Activated CD8-positive, alpha-beta memory T cell treated with anti-CD3 and anti-CD28 coated beads, Interleukin-2, amount 50 U/mL, for 48 hours (primary cell): ENCODE measurements around the gene PPP1R13L.
"Not testable (repeated sequence)": the region's sequence is repeated elsewhere in the genome, so short reads cannot be mapped to it uniquely, and the experiment has no call there.

Experiments
- DNase-seq: peaks from one replicate; pipeline ENCODE4 v3.0.0-alpha.2; 2020

PPP1R13L gene

GRCh38 chr19:45429896-45430295, 25.0 kb upstream of the PPP1R13L start:
- not testable (repeated sequence) for DNase-seq

GRCh38 chr19:45428384-45429231, 23.7 kb upstream of the PPP1R13L start:
- no peak for DNase-seq

DNA sequence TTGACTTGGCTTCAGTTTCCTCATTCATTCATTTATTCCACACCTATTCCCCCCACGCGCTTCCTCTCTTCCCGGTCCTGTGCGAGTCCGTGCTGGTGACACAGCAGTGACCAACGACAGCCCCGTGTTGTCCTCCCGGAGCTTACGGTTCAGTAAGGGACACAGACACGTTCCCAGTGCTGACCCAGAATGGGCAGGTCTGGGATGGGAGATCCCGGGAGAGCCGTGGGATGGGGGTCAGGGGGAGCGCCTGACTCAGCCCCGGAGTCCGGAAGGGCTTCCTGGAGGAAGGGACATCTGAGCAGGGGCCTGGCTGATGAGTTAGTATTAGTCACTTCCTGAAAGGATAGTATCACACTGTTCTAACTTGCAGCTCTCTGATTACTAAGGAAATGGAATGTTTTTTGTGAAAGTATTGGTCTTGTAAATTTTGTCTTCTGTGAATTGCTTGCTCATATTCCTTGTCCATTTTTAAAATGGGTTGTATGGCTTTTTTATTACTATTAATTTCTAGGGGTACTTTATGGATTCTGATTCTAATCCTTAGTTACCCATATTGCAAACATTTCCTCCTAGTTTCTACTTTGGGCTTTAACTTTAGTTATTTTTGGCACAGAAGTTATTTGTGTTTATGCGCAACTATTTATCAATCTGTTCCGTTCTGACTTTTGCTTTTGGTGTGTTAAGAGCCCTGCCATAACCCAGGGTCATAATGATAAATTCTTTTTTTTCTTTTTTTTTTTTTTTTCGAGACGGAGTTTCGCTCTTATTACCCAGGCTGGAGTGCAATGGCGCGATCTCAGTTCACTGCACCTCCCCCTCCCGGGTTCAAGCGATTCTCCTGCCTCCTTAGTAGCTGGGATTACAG, 19.6 kb upstream of the PPP1R13L start:
- peak; percentile 80 for DNase-seq

DNA sequence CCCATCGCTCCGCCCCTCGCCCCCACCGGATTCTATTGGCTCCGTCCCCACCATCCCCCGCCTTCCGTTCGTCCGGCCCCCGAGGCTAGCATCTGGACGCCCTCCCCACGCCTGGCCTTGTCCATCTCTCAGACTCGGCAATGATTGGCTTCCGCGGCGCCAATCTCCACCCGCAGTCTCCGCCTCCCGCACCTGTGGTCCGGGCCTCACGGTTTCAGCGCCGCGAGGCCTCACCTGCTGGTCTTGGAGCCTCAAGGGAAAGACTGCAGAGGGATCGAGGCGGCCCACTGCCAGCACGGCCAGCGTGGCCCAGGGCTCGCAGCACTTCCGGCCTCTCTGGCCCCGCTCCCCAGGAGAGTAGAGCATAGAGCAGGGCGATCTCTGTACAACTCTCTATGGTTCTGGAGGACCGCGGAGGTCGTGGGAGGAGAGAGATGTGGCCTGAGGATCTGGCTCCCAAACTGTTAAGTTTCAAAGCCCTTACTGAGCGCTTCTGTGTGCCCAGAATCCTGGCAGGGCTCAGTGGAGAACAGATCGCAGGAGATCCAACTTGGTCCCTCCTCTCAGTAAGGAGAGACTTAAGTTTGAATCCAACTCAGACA, 18.8 kb upstream of the PPP1R13L start, which contains the start of gene ERCC1:
ERCC1 (minus strand) TSS at position 329 of the 602 bp plus-strand sequence. CDS start 543 bp downstream, outside the sequence.
- peak; percentile 93 for DNase-seq

DNA sequence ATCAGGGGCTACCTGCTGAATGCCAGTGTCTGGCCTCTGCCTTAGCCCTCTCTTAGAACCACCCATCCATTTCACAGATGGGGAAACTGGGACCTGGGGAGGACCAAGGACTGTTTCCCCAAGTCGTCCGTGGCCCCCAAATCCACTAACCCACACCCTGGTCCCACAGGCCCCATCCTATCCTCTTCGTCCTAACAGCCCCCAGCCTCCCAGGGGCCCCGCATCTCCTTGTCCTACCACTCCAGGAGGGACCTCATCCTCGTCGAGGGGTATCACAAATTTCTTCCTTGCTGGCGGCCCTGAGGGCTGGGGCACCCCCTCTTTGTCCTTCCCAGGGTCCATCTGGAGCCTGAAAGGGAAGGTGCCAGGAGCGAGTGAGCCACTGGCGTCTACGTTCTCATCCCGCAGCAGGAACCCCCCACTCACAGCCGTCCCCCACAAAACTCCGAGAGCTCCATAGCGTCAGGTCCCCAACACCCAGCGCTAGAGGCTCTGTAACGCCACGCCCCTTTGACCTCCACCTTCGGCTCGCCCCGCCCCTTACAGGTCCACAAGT, 18.2 kb upstream of the PPP1R13L start:
- no peak for DNase-seq

- DNase-seq = no peak
Measured at GRCh38 chr19:45421947-45422498, 17.2 kb upstream of the PPP1R13L start.

DNA sequence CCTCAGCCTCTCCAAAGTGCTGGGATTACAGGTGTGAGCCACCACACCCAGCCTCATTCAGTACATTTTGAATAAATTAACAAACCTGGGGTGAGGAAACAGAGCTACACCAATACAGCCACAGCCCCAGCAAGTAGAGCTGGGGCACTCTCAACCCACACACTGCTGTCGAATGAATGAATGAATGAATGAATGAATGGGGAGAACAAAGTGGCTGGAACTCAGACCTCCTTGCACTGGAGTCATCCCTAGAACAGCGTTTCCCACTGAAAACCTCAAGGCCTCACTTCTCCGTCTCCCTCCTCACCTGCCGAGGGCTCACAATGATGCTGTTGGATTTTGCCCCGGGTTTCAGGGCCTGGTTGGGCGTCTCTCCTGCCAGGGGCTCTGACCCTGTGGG, 16.0 kb upstream of the PPP1R13L start:
- DNase-seq = no peak

GRCh38 chr19:45420356-45420755, 15.5 kb upstream of the PPP1R13L start:
- no peak for DNase-seq

- DNase-seq = no peak
Measured at GRCh38 chr19:45419895-45420294, 15.0 kb upstream of the PPP1R13L start.

DNA sequence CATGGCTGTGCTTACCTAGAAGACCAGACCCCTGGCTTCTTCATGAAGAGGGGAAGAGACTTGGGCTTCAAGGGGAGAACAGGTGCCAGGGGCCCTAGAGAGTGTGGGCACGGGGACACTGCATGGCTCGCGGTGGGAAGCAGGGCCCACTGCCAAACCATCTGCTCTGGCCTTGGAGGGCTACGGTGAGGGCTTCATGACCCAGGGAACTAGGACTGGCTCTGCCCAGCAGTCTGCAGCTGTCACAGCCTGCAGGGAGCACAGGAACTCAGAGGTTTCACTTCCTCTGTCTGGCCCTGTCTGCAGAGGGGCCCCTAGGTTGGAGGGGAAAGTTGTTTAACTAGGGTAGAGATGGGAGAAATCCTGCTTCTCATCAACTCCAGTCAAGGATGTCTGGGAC, 14.5 kb upstream of the PPP1R13L start:
- no peak for DNase-seq

DNA sequence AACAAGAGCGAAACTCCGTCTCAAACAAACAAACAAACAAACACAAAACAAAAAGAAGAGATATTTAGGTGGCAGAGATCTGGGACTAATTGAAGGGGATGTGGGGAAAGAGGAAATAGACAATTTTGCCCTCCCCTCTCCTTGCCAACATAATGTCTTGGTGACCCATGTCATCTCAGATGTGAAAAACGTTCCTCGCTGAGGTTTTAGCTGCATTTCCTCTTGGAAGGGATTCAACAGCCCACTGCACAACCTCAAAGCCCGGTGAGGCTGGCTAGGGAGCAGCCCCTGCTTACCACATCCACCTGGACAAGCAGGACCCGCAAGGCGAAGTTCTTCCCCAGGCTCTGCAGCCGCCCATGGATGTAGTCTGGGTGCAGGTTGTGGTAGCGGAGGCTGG, 13.9 kb upstream of the PPP1R13L start:
- no peak for DNase-seq

DNA sequence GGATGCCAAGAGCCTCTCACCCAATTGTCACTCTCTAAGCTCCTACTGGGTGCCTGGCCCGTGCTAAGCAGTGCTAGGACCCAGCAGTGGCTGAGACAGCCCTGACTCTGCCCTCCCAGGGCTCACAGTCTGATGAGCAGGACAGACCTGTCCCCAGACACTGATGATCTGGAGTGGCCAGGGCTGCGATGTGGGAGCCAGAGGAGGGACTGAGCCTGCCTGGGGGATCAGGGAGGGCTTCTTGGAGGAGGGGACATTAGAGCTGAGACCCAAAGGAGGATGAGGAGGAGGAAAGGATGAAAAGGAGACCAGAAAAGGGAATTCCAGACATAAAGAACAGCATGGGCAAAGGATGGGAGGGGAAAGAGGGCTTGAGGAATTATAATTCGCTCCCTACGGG, 12.3 kb upstream of the PPP1R13L start:
- no peak for DNase-seq

- no peak for DNase-seq
Measured at GRCh38 chr19:45414468-45414867, 9.6 kb upstream of the PPP1R13L start.

DNA sequence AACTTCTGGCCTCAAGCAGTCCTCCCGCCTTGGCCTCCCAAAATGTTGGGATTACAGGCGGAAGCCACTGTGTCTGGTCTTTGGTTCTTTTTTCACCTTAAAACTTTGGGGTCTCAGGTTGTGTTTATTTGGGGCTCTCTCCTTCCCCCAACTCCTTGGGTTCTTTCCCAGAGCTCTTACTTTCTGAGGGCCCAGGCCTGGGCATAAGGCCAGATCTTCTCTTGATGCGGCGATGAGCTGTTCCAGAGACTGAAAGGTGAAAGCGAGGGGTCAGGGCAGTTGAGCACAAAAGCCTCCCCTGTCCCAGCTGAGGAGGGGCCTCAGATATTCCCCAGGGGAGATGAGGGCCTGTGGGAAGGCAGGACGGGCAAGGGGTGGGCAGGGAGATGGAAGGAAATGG, 8.6 kb upstream of the PPP1R13L start:
- DNase-seq = no peak

DNA sequence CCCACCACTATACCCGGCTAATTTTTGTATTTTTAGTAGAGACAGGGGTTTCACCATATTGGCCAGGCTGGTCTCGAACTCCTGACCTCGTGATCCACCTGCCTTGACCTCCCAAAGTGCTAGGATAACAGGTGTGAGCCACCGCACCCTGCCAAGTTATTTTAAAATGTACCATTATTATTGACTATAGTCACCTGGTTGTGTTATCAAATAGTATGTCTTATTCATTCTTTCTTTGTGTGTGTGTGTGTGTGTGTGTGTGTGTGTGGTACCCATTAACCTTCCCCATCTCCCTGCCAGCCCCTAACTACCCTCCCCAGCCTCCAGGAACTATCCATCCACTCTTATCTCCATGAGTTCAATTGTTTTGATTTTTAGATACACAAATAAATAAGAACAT, 5.5 kb upstream of the PPP1R13L start:
- DNase-seq = not testable (repeated sequence)

DNA sequence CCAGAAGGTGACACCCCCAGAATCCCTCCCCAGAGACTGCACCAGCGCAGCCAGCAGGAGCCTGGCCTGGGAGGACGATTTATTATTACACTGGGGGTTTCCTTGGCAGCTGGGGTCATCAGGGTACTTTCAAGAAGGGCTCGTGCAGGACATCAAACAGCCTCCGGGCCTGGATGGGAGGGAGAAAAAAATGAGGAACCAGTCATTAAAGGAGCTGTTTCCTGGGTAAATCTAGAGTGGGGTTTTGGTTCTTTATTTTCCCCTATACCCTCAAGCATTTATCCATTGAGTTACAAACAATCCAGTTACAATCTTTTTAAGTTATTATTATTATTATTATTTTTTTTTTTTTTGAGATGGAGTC, 4.7 kb upstream of the PPP1R13L start:
- DNase-seq = no peak

GRCh38 chr19:45408830-45409556, 4.1 kb upstream of the PPP1R13L start:
- no peak for DNase-seq

- DNase-seq = no peak
Measured at GRCh38 chr19:45408121-45408520, 3.3 kb upstream of the PPP1R13L start.

GRCh38 chr19:45407585-45407984, 2.7 kb upstream of the PPP1R13L start:
- DNase-seq = not testable (repeated sequence)

- DNase-seq = no peak
Measured at GRCh38 chr19:45407091-45407375, 2.2 kb upstream of the PPP1R13L start.

DNA sequence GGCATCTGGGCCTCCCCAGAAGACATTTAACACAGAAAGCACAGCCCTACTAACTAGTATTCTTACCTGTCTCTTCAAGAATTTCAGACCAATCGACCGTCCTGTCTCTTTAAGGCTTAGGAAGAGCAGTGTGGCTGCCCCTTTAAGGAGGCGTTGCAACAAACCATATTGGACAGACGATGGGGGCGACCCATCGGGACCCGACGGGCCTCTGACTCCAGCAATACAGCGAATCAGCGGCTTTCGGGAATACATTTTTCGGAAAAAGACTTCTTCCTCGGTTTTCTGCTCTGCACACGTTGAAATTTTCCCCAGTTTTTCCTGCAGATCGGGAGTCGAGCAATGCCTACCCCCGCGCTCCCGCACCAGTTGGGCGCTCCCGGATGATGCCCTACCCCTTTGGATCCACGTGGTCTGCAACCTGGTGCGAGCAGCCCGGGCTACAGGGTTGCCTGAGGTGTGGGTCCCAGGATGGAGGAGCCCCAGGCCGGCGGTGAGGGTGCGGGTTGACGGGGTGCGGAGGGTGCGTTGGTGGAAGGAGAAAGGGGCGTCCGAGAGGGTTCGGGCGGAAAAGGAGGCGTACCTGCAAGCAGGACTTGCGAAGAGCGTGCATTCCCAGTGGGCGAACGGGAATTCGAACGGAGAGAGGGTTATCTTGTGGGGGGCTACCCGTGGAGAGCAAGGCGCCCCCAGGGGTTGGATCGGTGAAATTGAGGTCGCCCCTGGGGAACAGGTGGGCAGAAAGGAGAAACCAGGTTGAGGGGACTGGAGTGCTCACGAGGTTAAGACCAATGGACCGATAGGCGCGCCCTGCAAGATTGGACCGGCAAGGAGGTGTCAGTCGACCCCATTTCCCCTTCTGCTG, 1.6 kb upstream of the PPP1R13L start, which contains the start of gene POLR1G:
POLR1G (plus strand) TSS at position 419 of the 865 bp plus-strand sequence; CDS start at position 472, 53 bp downstream.
- DNase-seq = peak; percentile 88
